Cardiac fibroblast (primary cell): ENCODE measurements around the gene FER1L5.

Source experiments
- DNase-seq, 2 donors: peaks; one replicate each; pipeline versions ENCODE4 v3.0.0 to v3.0.0-alpha.2; 2010; ENCODE audit warnings: low read depth in 2 of 2
- H3K4me3 ChIP-seq, 2 donors: replicated peaks in 1 of 2; 1 replicate in 1 of 2; 2 replicates in 1 of 2; pipeline ENCODE4 v1.5.1; 2011; ENCODE audit warnings: low read depth in 2 of 2, low read length in 2 of 2, mild to moderate bottlenecking in 2 of 2, moderate library complexity in 1 of 2
- CTCF ChIP-seq: IDR thresholded peaks from one replicate; pipeline ENCODE4 v1.5.1; 2011; ENCODE audit warnings: low read depth, mild to moderate bottlenecking, low read length, inconsistent platforms

The FER1L5 gene

DNA sequence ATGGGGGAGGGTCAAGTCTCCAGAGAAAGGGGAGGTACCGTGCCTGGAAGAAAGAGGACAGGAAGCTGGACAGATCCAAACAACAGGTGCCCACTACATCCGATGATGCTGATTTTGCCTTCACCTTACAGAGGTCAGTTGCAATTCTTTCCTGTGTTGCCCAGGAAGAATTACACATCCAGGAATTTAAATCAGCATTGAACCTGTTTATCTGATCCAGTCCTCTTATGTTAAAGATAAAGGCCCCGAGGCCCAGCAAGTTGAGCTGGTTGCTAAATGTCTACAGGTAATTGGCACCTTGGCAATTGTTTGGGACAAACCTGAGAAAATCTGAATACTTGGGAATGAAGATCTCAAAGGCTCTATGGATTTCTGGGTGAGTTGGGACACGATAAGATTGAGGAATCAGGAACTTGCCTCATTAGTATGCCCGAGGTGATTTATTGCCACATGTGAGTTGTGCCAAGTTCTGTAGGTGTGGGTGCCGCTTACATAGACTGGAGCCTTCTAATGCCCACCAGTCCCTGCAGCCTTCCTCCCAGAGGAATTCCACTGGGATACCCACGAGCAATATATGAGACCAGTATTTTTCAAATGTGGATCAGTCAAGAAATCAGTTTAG is 111.2 kb downstream of the FER1L5 start:
- TF ChIP-seq CTCF = no peak
- no peak for DNase-seq

DNA sequence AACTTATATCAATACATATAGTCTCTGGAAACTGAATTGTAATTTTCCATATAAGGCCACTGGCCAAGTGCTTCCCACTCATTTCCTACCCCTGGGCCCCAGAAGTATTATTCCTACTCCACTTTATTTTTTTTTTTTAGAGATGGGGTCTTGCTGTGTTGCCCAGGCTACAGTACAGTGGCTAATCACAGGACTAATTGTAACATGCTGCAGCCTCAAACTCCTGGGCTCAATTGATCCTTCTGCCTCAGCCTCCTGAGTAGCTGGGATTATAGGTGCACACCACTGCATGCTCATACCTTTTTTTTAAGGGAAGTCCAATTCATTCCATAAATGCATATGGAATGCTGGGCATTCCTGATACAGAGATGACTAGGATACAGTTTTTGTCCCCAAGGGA is 111.8 kb downstream of the FER1L5 start:
- TF ChIP-seq CTCF = no peak
- DNase-seq = no peak

More for the DNA sequence above, 111.2 kb downstream of the FER1L5 start:
- no peak overlapping the region for H3K4me3 ChIP-seq

More for the DNA sequence above, 111.8 kb downstream of the FER1L5 start:
- H3K4me3 ChIP-seq = no peak overlapping the region
